CD4-positive, alpha-beta T cell treated with Interleukin-2 at 100 ng/mL for 4 hours (primary cell): ENCODE measurements around the gene HSPB2.
"Not testable (repeated sequence)": the region's sequence is repeated elsewhere in the genome, so short reads cannot be mapped to it uniquely, and the experiment has no call there.

ENCODE experiments used
- DNase-seq: peaks from one replicate; pipeline ENCODE4 v3.0.0-alpha.2; 2020; ENCODE audit warnings: low spot score

The HSPB2 gene

DNA sequence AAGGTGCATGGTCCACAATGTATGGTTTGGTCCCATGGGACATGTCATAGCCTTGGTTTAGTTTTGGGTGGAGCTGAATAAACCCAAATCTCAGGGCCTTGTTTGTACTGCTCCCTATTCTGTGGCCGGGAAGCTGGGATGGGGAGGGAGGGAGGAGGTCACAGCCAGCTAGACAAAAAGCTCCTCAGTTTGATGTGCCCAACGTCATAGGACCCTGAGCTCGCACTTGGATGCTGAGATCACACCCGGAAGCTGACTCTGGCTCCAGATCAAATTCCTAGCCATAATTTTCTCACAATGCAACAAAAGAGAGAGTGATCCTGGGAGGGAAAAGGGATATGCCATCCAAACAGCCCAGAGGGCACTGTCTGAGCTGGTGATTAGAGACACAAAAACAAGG, 1.5 kb downstream of the HSPB2 start:
- no peak for DNase-seq

DNA sequence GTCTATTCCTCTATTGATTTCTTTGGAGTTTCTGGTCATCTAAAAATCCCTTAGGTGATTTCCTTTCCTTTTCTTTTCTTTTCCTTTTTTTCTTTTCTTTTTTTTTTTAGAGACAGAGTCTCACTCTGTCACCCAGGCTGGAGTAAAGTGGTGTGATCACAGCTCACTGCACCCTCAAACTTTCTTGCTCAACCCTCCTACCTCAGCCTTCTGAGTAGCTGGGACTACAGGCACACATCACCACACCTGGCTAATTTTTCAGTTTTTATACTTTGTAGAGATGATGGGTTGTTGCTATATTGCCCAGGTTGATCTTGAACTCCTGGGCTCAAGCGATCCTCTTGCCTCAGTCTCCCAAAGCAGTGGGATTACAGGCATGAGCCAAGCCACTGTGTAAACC, 4.2 kb downstream of the HSPB2 start:
- no peak for DNase-seq

DNA sequence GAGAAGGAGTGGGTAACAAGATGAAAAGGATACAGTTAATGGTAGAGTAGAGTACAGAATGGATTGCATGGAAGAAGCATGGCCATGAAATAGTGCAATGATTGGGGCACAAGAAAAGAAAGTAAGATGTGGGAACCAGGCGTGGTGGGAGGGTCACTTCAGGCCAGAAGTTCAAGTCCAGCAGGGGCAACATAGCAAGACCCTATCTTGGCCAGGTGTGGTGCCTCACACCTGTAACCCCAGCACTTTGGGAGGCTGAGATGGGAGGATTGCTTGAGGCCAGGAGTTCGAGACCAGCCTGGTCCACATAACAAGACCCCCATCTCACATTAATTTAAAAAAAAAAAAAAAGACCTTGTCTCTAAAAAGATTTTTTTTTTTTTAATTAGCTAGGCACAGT, 4.8 kb downstream of the HSPB2 start:
- DNase-seq = no peak

DNA sequence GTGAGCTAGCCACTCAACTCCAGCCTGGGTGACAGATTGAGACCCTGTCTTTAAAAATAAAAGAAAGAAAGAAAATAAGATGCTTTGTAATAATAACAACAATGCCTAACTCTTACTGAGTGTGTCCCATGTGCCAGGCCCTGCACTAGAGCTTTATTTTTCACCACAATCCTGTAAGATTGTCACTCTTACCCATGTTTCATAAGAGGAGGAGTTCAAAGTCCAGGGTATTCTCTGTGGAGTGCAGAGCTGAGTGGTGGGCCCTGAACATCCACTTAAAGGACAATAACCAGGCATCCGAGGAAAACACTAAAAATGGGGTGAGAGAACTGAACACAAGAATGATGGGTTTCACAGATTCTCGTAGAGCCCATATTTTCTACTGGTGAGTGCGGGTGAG, 5.3 kb downstream of the HSPB2 start:
- DNase-seq = no peak

DNA sequence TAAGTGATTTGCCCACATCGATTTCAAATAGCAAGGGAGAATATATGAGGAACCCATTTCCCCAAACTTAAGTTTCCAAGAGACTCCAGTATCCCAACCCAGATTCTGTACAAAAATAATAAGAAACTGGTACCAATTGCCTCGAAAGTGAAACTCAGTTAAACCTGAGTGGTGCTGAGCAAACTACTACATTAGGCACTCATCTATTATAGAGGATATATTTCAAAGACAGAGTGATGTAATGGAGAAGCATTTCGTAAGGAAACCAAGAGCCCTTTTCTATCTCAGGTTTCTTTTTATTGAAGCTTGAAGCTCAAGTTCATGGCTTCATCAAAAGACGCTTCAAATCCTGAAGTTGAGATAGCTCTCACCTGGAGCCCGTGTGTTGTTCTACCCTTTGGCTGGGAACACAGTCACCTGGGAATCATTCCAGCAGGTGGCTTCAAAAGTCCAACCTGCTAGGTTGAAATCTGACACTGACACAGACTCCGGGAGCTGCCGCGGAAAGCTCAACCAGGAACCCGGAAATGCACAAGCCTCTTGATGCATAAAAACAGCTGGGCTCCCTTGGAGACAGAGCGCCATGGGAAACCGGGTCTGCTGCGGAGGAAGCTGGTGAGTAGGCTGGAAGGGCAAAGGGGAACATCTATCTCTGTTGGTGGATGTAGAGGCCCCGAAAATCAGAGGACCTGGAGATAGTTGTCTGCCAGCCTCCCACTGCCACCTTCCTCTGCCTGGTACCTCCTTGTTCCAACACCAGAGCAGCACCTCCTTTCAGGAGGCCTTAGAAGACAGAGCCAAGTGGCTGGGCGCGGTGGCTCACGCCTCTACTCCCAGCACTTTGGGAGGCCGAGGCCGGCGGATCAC, 6.1 kb downstream of the HSPB2 start, which contains the start of gene C11orf52:
Gene C11orf52, plus strand, starts transcription at position 524 of the 867 bp plus-strand sequence. Its CDS starts 60 bp downstream, at position 584.
- no peak for DNase-seq

DNA sequence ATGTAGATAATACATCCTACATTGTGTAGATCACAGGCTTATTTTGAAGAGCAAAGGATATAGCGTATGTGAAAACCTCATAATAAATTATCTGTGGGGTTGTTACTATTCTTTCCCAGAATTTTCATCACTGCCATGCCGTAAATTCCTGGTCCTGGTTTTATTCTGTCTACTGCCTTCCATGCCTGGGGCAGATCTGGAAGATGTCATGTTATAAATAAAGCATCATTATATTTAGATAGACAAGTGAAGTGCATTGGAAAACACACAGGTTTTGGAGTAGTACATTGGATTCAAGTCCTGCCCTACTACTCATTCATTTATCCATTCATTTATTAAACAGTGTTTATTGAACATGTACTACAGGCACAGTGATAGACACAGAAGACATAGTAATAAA, 8.4 kb downstream of the HSPB2 start:
- no peak for DNase-seq

DNA sequence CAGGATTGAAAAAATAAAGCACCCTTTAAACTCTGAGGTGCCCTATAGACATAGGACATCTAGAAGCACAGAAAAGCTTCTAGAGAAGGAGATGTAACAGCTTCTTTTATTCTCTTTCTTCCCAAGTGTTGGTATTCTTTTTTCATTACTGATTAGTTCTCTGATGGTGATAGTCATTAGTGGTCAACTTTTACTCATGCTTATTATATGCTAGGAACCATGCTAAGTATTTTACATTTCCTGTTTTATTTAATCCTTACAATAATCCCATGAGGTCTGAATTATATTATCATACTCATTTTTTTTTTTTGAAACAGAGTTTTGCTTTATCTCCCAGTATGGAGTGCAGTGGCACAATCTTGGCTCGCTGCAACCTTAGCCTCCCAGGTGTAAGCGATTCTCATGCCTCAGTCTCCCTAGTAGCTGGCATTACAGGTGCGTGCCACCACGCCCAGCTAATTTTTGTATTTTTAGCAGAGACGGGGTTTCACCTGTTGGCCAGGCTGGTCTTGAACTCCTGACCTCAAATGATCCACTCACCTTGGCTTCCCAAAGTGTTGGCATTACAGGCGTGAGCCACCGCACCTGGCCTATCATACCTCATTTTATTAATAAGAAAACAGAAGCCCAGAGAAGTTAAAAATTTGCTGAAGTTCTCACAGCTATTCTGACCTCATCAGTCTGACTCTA, 9.2 kb downstream of the HSPB2 start:
- no peak for DNase-seq

DNA sequence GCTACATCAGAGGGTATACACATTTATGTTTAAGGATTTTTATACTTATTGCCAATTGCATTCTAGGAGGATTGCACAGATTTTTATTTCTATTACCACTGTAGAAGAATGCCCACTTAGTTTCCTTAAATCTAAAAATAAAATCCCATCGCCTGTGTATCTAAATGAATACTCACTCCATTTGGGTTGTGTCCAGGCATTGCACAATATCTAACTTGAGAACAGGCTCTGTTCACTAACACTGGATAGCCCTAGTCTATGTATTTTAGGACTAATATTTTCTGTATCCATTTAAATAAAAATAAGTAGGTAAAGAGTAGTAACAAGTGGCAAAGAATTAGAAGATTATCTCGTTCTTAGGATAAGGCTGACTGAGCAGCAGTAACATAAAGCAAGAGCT, 10.3 kb downstream of the HSPB2 start:
- DNase-seq = no peak

DNA sequence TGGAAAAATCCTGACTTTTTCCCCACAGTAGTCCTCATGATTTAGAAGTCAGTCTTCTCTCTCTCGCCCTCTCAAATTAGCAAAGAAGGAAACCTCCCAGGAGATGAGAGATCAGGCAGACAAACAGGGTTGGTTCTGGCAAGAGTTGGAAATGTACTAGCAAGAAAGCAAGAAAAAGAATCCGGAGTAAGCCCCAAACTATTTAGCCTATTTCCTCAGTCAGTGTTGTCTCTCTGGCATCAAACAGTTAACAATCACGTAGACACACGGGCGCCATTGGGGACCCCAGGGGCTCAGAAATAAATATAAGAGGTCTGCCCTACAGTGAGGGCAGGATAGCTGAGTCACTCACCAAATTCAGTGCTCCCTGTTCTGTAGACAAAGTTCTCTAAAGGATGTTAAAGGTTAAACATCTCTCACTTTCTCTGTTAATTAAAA, 10.8 kb downstream of the HSPB2 start:
- DNase-seq = no peak

DNA sequence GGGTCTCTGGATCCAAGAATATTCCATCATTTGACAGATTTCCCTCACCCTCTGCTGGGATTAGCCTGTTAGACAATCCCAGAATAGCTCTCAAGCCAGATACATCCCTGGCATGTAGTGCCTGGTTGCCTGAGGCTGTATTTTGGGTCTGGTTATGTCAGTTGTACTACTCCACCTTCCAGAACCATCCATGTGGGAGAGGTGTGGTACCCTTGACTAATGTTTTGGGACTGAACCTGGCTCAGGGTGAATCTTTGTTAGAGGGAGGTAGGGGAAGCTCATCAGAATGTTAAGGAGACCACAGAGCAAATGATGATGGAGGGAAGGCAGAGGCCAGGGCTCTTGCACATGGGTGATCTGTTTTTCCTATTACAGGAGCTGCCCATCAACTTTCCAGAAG, 11.4 kb downstream of the HSPB2 start:
- DNase-seq = no peak

DNA sequence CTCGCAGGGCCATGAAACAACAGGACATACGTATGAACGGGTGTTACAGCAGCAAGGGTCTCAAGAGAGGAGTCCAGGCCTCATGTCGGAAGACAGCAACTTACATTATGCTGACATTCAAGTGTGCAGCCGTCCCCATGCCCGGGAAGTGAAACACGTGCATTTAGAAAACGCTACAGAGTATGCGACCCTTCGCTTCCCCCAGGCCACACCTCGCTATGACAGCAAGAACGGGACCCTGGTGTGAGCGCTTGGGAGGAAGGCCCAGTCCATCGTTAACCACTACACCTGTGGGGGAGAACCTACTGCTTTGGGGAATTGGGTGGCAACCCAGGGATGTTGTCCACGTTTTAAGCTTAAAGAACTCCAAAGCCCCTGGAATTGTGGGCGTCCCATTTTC, 13.4 kb downstream of the HSPB2 start:
- DNase-seq = no peak

DNA sequence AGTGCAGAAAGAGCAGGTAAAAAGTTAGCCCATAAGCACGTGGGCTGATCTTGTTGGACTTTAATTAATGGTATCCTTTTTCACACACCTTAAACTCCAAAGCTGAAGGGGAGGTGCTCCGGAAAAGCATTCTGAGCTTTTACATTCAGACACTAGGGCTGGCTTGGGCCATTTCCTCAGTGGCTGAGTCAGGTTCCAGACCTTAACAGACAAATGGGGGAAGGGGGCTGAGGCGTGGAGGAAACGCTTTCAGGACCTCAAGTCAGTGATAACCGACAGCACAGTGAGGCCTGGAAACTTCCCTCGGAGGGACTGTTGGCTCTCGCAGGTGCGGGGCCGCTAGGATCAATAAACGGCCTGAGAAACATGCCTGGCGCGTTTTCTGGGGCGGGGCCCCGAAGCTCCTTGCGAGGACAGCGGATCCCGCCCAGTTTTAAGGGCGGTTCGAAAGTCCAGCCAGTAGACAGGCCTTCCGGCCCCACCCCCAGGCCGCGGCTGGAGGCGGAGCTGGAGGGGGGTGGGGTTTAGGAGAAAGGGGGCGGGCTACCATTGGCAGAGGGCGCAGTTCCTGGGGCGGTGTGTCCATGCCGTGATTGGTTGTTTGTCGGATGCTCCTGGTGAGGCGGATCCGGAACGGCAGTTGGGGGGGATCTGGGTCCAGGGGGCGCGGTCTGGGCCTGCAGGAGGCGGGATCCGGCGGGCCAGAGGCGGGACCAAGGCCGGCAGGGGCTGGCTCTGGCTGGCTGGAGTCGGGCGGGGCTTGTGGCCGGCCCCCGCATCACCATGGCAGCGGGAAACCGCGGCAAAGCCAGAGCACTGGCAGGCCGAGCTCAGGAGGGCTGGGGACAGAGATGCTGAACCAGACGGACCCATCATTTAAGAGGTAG, 14.2 kb downstream of the HSPB2 start:
- peak; percentile 97 for DNase-seq

DNA sequence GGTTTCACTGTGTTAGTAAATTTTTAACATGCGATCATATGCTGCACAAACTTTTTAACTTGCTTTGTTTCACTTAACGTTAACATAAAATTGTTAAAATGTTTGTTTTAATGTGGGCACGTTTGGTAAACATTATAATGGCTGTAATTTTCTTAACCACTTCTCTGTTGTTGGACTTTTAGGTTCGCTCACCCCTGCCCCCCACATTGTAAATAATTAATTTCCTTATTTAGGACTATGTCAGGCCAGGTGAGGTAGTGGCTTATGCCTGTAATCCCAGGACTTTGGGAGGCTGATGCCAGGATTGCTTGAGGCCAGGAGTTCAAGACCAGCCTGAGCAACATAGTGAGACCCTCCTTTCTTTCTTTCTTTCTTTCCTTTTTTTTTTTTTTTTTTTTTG, 17.9 kb downstream of the HSPB2 start:
- DNase-seq = no peak

DNA sequence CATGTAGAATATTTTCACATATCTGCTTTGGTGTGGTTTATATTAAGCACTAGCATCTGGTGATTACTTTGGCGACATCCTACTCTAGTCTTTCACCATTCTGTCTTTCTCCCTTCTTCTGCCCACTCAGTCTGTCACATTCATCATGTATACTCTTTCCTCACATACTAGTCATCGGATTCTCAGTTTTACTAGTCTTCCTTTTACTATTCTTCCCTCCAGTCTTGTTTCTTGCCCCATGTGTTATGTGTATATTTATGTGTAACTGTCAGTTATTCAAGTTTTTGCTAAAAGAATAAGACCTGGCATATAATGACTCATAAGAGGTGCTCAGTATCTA, 20.0 kb downstream of the HSPB2 start:
- no peak for DNase-seq

DNA sequence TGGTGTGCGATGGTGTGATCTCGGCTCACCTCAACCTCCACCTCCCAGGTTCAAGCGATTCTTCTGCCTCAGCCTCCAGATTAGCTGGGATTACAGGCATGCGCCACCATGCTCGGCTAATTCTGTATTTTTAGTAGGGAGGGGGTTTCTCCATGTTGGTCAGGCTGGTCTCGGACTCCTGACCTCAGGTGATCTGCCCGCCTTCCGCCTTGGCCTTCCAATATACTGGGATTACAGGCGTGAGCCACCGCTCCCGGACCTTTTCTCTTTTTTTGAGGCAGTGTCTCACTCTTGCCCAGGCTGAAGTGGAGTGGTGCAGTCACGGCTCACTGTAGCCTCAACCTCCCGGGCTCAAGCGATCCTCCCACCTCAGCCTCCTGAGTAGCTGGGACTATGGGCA, 20.6 kb downstream of the HSPB2 start:
- DNase-seq = not testable (repeated sequence)

DNA sequence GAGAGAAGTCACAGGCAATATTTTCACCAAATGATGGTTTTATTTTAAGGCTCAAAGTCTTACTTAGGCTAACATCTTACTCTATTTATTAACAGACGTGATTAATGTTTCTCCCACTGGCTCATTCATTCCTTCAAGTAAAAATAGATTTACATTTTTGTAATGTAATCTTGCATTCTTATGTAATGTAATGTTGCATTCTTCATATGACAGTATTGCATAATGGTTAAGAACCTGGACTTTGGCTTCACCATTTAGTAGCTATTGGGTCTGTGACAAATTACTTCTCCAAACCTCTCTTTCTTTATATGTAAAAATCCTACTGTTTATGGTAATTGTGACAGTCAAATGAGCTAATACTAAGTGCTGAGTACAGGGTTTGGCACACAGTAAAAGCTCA, 21.3 kb downstream of the HSPB2 start:
- DNase-seq = no peak

DNA sequence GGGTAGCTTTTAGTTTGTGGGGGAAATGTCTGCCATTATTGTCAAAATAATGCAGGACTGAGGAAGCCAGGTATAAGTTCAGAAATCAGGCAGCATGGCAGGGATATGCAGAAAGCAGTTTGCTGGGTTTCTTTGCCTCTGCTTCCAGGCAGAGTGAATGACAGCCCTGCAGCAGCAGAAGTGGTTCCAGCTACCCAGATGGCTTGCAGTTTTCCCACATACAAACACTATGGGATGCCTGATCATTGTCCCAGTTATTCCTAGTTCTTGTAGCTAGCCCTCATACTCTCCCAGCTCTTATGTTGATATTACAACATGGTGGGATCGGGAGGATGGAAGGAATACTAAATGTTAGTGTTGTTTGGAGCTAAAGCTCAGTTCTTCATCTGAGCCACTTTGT, 21.8 kb downstream of the HSPB2 start:
- no peak for DNase-seq

DNA sequence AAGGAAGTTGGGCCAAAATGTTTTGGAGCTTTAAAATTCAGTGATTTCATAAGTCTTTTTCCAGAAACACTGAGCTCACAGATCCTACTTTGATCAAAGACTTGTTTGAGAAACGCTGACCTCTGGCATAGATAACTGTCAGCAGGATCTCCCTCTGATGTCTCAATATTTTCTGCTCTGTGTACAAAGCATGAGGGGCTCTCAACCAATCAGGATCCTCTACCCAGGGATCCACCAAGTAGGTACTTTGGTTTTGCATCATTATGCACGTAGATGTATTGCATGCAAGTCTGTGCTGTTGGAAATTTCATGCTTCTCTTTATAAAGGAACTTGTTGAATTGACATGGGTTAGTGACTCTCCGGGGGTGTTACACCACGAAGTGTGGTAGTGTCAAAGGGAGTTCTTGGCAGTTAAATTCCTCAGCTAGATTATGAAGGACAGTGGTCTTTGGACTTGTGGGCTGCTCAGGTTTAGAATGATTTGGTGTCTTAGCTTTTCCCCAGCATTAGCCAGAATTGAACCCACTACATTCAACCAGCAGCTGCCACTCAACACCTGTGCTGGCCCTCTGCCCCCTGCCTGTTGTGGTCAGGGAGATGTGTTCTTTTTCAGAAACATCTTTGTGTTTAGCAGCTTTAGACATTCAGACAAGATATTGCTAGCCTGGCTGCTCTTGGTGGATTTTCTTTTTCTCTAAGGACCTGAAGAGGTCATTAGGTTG, 22.9 kb downstream of the HSPB2 start:
- DNase-seq = no peak

DNA sequence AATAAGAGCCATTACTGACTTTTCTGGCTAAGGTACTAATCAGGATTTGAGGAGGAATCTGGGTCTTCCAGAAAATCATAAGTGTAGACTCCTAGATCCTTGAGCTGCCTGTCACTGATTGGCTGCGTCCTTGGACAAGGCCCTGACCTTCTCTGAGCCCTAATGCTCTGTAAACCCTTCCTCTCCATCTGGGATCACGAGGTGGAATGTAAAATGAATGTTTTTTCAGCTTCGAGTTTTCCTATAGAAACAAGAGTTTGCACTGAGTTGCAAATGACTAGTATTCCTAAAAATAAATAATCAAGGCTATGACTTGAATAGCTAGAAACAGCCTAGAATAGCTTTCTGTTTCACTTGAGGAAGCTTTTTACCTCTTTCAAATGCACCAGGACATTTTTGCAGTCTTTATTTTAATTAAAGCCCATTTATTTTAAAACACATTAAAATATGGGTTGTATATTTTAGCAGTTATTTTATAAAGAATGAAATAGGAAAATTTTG, 23.6 kb downstream of the HSPB2 start:
- no peak for DNase-seq

DNA sequence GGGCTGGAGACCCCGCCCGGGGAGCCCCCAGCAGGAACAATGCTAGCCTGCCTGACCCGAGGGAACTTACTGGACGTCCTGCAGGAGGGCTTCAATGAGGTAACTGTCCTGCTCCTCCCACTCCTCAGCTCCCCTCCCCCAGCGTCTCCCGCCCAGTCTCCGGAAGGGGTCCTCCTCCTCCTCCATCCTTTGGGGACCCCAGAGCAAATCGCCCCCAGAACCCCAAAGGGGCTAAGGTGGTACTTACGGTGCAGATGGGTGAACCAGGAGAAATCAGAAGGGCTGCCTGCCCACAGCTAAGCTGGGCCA, 24.9 kb downstream of the HSPB2 start:
- no peak for DNase-seq

DNA sequence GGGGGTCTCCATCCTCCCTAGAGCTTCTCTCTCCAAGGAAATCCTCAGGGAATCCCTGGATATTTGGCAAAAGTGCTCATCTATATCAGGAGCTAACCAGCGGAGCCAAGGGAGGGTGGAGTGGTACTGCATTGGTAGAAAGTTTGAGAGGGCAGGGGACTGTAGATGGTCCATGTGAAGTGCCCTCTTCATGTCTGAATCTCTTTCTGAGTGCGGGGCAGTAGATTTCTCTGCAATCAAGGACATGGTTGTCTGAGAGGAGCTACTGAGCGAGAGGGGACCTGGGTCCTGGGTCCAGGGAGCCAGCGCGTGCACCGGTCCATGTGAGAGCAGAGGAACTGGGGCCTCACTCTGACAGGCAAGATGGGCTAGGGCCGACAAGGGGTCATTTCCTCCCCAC, 25.3 kb downstream of the HSPB2 start:
- DNase-seq = no peak

DNA sequence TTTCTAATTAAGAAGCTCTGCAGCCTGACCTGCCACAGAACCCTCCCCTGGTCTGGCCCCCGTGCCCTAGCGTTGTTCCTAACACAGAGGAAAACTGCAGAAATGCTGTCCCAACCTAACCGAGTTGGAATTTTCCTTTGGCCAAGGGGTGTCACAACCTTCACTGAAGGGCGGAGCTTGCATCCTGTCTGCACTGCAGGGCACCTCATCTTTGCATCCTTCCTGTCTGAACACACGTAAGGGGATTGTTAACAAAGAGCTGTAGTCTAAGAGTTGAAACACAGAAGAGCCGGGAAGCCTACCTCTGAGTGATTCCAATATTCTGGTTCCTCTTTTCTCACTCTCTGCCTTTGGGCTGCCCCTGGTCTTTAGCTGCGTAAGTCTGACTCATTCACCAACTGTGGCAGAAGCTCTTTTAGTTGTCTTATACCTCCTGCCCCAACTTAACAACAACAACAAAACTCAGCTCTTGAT, 26.2 kb downstream of the HSPB2 start:
- DNase-seq = peak; percentile 34
